ENCODE results near the gene COL6A3. TPM values are rescaled to one million over a fixed set of nuclear protein-coding genes. Genes with fewer than 3 reads are reported as not detected.

COL6A3 gene
- total and polyA plus RNA-seq, 11 donors, result 17.4 to 290 (median 87.3) TPM

- WGBS, 4 donors, result 82 to 85% (median 83%) methylated on average over 8 of the region's 8 CpGs
- Histone ChIP-seq H3K27me3 (no peaks in the 10 kb centered on the region), H3K36me3 (no peaks in the 10 kb centered on the region), H3K4me1 (peaks cover 0 to 26% (median 0%) of the 10 kb centered on the region in 12 donors), H3K27ac (peak overlapping the region in 10 of 12 donors; percentile 7 to 79 (median 58)), H3K9me3 (no peaks in the 10 kb centered on the region), H3K4me3 (no peak overlapping the region)
- ATAC-seq (no peak), DNase-seq (no peak)
- intact Hi-C loops (cut with DNase I), result loop anchor here in 1 of 10 donors (5.0 kb wide), 1 partner anchor 36 kb away; no protein-coding TSS in a partner anchor
- no peak for TF ChIP-seq POLR2A (IDR thresholded peaks at IDR 0.05)
These were observed 133.0 kb downstream of the COL6A3 start for GRCh38 chr2:237280939-237281338.

GRCh38 chr2:237280229-237280628 is 133.7 kb downstream of the COL6A3 start:
- peak in 3 of 4 donors; percentile 58 to 78 (median 69) for ATAC-seq

GRCh38 chr2:237279012-237279768 is 134.8 kb downstream of the COL6A3 start:
- H3K27me3 ChIP-seq, result no peaks in the 10 kb centered on the region
- H3K36me3 ChIP-seq, result no peaks in the 10 kb centered on the region
- ATAC-seq, result peak in 1 of 4 donors; percentile 17
- intact Hi-C loops (cut with DNase I), result loop anchor here in 1 of 10 donors (2.0 kb wide), 1 partner anchor 56 kb away; no protein-coding TSS in a partner anchor
- TF ChIP-seq CTCF (IDR thresholded peaks at IDR 0.05), result no peak
- TF ChIP-seq POLR2A (IDR thresholded peaks at IDR 0.05), result no peak
- peaks cover 0 to 8% (median 0%) of the 10 kb centered on the region in 12 donors for H3K9me3 ChIP-seq
- no peak overlapping the region for H3K4me3 ChIP-seq
- H3K27ac ChIP-seq, result peak overlapping the region in 11 of 12 donors; percentile 3 to 79 (median 64)
- H3K4me1 ChIP-seq, result peaks cover 0 to 26% (median 0%) of the 10 kb centered on the region in 12 donors
- WGBS, 4 donors, result 83 to 84% (median 83%) methylated on average over 9 of the region's 9 CpGs
- no peak for DNase-seq

More at GRCh38 chr2:237280229-237280628, 133.7 kb downstream of the COL6A3 start:
- no peak for TF ChIP-seq POLR2A (IDR thresholded peaks at IDR 0.05)
- no peak for TF ChIP-seq CTCF (IDR thresholded peaks at IDR 0.05)
- peak in 2 of 5 donors; percentile 40 to 73 for DNase-seq
- Histone ChIP-seq H3K4me3 (no peak overlapping the region), H3K27ac (peak overlapping the region in 10 of 12 donors; percentile 17 to 79 (median 65)), H3K27me3 (no peaks in the 10 kb centered on the region), H3K4me1 (peaks cover 0 to 26% (median 0%) of the 10 kb centered on the region in 12 donors), H3K36me3 (no peaks in the 10 kb centered on the region), H3K9me3 (peaks cover 0 to 6% (median 0%) of the 10 kb centered on the region in 12 donors)
- intact Hi-C loops (cut with DNase I), result loop anchor here in 1 of 10 donors (5.0 kb wide), 1 partner anchor 37 kb away; no protein-coding TSS in a partner anchor
- WGBS, 4 donors, result 64 to 73% (median 69%) methylated on average over 11 of the region's 11 CpGs

DNA sequence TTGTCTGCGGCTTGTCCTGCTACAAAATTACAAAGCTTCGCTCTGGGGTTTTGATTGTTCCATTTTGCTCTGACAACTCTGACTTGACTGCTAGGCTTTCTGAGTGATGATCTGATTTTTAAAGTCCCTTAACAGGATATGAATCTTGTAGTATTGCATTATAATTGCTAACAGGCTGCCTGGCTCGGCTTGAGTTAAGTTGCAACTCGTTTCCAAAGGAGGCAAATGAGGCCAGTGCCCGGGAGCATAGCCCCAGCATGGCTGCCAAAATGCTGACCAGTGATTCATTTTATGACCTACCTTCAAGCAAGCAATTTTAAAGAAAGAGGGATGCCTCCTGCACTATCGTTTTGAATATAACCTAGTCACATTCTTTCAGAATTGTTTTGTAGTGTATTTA is 135.4 kb downstream of the COL6A3 start:
- peak overlapping the region in 1 of 12 donors; percentile 10 for H3K4me3 ChIP-seq
- ATAC-seq (peak in 3 of 4 donors; percentile 67 to 89 (median 69)), DNase-seq (peak; percentile 46 to 82 (median 63))
- no peaks in the 10 kb centered on the region for H3K36me3 ChIP-seq
- WGBS, 4 donors, result 59 to 71% (median 65%) methylated on average over 6 of the region's 6 CpGs
- peak overlapping the region; percentile 3 to 79 (median 62) for H3K27ac ChIP-seq
- intact Hi-C loops (cut with DNase I), result loop anchor here in 1 of 10 donors (2.0 kb wide), 1 partner anchor 56 kb away; no protein-coding TSS in a partner anchor
- peaks cover 0 to 26% (median 0%) of the 10 kb centered on the region in 12 donors for H3K4me1 ChIP-seq
- no peaks in the 10 kb centered on the region for H3K27me3 ChIP-seq
- no peak for TF ChIP-seq CTCF (IDR thresholded peaks at IDR 0.05)
- TF ChIP-seq POLR2A (IDR thresholded peaks at IDR 0.05), result no peak
- H3K9me3 ChIP-seq, result peaks cover 0 to 8% (median 0%) of the 10 kb centered on the region in 12 donors
